ENCODE results near the gene VENTX.

The VENTX gene

DNA sequence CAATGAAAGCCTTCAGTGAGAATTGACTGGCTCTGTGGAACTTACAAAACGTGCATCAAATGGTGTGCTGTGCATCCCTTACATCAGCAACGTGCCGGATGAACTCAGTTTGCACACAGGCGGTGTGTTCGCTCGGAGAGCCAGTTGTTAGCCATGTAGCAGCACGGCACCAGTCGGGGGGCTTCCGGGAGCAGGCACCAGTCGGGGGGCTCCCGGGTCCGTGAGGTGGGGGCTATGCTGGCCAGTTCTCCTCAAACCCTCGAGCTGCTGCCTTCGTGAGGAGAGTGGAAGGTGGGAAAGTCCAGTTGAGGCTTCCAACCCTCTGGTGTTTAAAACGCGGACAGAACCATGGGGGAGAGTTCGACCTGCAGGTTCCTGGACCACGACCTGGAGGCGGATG lies 42.6 kb upstream of the VENTX start:
- no peak overlapping the region for H3K4me3 ChIP-seq (ENCODE audit: low read depth, low read length)
- TF ChIP-seq, protein P1, sequence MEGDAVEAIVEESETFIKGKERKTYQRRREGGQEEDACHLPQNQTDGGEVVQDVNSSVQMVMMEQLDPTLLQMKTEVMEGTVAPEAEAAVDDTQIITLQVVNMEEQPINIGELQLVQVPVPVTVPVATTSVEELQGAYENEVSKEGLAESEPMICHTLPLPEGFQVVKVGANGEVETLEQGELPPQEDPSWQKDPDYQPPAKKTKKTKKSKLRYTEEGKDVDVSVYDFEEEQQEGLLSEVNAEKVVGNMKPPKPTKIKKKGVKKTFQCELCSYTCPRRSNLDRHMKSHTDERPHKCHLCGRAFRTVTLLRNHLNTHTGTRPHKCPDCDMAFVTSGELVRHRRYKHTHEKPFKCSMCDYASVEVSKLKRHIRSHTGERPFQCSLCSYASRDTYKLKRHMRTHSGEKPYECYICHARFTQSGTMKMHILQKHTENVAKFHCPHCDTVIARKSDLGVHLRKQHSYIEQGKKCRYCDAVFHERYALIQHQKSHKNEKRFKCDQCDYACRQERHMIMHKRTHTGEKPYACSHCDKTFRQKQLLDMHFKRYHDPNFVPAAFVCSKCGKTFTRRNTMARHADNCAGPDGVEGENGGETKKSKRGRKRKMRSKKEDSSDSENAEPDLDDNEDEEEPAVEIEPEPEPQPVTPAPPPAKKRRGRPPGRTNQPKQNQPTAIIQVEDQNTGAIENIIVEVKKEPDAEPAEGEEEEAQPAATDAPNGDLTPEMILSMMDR (IDR thresholded peaks at IDR 0.05; ENCODE audit: low read depth, low read length) = no peak

DNA sequence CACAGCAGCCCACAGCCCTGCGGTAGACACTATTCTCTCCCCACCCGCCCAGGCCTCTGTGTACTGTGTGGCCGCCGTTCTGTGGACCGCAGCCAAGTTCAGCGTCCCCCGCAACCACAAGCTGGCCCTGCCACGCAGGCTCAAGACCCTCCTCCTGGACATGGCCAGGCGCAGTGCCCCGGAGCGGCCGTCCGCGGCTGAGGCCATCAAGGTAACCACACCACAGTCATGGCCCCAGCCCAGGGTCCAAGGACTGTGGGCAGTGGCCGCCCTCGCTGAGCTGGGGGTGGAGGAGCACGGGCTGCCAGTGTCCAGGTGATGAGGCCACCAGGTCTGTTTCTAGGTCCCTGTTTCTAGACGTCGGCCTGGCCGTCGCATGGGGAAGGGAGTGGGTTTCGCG lies 42.0 kb upstream of the VENTX start:
- TF ChIP-seq, protein P1 (IDR thresholded peaks at IDR 0.05; ENCODE audit: low read depth, low read length) = no peak
- H3K4me3 ChIP-seq (ENCODE audit: low read depth, low read length) = no peak overlapping the region

DNA sequence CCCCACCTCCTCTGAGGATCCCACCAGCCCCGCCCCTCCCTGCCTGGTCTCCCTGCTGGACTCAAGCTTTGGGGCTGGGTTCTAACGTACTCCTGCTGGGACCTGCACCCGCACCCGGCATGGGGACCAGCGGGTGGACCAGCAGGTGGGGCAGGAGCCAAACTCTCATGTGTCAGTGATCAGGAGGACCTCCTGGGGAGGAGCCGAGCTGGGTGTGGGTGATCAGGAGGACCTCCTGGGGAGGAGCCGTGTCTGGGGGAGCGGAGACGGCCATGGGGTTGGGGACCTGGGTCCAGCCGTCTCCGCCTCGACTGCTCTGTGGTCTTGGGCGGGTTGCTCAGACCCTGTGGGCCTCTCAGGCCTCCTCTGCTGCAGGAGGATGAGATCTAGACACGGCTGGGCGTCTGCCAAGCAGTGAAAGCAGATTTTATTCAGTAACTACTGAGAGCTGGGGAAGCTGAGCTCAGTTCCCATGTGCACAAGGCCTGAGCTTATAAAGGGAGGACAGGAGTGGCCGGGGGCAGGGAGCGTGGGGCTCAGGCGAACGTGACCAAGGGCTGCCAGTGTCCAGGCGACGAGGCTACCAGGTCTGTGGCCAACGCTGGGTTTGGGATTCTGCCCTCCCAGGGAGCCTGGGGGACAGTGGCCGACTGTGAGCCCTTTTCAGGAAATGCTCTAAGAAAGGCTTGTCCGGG lies 41.3 kb upstream of the VENTX start:
- no peak overlapping the region for H3K4me3 ChIP-seq (ENCODE audit: low read depth, low read length)
- TF ChIP-seq, protein P1 (IDR thresholded peaks at IDR 0.05; ENCODE audit: low read depth, low read length) = no peak

DNA sequence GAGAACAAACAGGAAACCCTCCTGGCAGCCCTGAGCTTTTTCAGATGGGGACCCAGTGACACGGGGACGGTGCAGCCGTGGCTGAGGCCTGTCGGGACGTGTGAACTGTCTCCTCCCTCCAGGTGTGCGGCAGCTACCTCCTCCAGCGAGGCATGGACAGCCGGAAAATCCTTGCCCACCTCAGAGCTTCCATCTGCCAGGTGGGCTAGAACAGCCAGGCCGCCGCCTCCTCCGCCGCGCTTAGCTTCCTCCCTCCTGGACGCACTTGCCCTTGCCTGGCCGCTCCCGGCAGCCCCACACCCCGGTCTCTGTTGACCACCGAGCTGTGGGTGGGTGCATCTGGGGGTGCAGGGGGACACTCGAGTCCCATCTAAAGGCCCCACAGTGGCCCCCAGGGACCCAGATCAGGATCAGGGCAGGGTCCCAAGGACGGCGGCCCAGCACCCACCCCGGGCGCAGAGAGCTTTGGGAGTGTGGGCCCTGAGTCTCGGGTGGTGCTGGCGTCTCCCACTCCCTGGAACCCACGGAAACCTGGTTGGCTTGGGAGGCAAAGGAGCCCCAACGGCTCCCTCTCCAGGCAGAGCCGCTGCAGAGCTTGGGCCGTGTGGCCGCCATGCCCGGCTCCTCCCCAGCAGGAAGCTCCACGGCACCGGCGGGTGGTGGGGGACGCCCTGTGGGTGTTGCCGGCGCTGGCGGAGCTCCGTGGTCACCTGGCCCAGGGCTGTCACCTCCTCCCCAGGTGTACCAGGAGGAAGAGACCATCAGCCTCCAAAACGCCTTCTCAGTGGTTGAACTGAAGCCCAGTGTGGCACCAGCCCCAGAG lies 40.5 kb upstream of the VENTX start:
- H3K4me3 ChIP-seq (ENCODE audit: low read depth, low read length) = no peak overlapping the region
- TF ChIP-seq, protein P1 (IDR thresholded peaks at IDR 0.05; ENCODE audit: low read depth, low read length) = no peak

DNA sequence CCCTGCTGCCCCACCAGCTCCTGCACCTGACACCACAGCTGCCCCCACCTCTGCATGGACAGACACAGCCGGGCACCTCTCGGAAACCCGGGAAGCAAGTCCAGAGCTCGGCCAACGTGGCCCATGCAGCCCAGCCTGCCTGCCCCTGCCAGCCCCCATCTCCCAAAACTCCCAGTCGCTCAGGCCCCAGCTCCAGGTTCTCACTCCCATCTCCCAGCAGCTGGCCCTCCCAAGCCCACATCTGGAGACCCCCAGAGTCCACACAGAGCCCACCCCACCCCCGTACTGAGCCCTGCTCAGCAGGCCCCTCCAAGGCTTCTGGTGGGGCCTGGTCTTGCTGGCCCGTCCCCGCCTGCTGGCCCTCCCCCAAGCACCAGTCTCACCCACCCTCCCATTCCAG lies 39.9 kb upstream of the VENTX start:
- TF ChIP-seq, protein P1 (IDR thresholded peaks at IDR 0.05; ENCODE audit: low read depth, low read length) = no peak
- H3K4me3 ChIP-seq (ENCODE audit: low read depth, low read length) = no peak overlapping the region

DNA sequence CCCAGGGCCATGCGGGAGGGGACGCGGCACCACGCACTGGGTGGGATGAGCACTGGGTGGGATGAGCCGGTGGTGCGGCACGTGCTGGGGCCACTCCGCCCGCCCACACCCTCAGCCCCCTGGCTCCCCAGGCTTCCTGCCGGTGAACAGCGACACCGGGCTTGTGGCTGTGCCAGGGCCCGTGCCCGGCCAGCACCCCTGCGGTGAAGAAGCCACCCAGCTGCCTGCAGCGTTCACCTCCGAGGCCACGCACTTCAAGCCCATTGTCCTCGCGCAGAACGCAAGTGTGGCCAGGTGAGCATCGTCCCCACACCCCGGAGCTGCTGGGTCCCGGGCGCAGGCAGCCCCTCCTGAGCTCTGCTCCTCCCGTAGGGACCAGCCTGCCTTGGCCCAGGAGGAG lies 39.4 kb upstream of the VENTX start:
- H3K4me3 ChIP-seq (ENCODE audit: low read depth, low read length) = no peak overlapping the region
- TF ChIP-seq, protein P1 (IDR thresholded peaks at IDR 0.05; ENCODE audit: low read depth, low read length) = no peak

Data from WI38 (cell line).